Endothelial cell (in vitro differentiated cells): ENCODE measurements around the gene USP5. TPM values are rescaled to one million over a fixed set of nuclear protein-coding genes. Genes with fewer than 3 reads are reported as not detected.

Experiments used
- DNase-seq: peaks from one replicate; pipeline ENCODE4 v3.0.0; 2021; ENCODE audit warnings: low spot score
- H3K27ac Mint-ChIP-seq: one replicate; pipeline ENCODE4 v1.8.0; 2021; ENCODE audit warnings: mixed read lengths, inconsistent platforms; ENCODE audit not compliant: unreplicated experiment
- H3K27me3 Mint-ChIP-seq: one replicate; pipeline ENCODE4 v1.8.0; 2021; ENCODE audit warnings: mild to moderate bottlenecking, moderate library complexity, mixed read lengths, inconsistent platforms; ENCODE audit not compliant: unreplicated experiment
- H3K36me3 Mint-ChIP-seq: one replicate; pipeline ENCODE4 v1.8.0; 2021; ENCODE audit warnings: mild to moderate bottlenecking, low read depth, mixed read lengths, inconsistent platforms; ENCODE audit not compliant: unreplicated experiment
- H3K4me1 Mint-ChIP-seq: one replicate; pipeline ENCODE4 v1.8.0; 2021; ENCODE audit warnings: mild to moderate bottlenecking, mixed read lengths, inconsistent platforms; ENCODE audit not compliant: unreplicated experiment
- H3K4me3 Mint-ChIP-seq: one replicate; pipeline ENCODE4 v1.8.0; 2021; ENCODE audit warnings: mild to moderate bottlenecking, mixed read lengths, inconsistent platforms; ENCODE audit not compliant: unreplicated experiment
- H3K9me3 Mint-ChIP-seq: one replicate; pipeline ENCODE4 v1.8.0; 2021; ENCODE audit warnings: mixed read lengths, inconsistent platforms; ENCODE audit not compliant: unreplicated experiment
- CTCF ChIP-seq: fragments of 200-600 bp; sonication (generic); IDR thresholded peaks from one replicate; pipeline ENCODE4 v1.5.0; 2021; ENCODE audit warnings: antibody characterized with exemption; ENCODE audit not compliant: unreplicated experiment
- total RNA-seq: library from RNA; stranded (reverse); fragmentation: NEBNext Ultra II Directional; extraction: Animal tissue kit (Norgen Biotek cat#: 25700); gene quantifications from one replicate; pipeline ENCODE4 v1.2.1, GENCODE V29; 2021; ENCODE audit not compliant: unreplicated experiment

The USP5 gene
- total RNA-seq, 1 donor from 2014 or later = 119 TPM

- H3K36me3 Mint-ChIP-seq = peaks cover 22% of the 10 kb centered on the region
- no peak for TF ChIP-seq CTCF
- peak overlapping the region; percentile 82 for H3K27ac Mint-ChIP-seq
- H3K9me3 Mint-ChIP-seq = no peaks in the 10 kb centered on the region
- DNase-seq = peak; percentile 52
- peak overlapping the region; percentile 99 for H3K4me3 Mint-ChIP-seq
- peaks cover 29% of the 10 kb centered on the region for H3K4me1 Mint-ChIP-seq
- H3K27me3 Mint-ChIP-seq = peaks cover 25% of the 10 kb centered on the region
Measured at GRCh38 chr12:6828781-6829535, 23.0 kb upstream of the USP5 start.

- Mint-ChIP-seq H3K4me3 (peak overlapping the region; percentile 99), H3K27me3 (peaks cover 25% of the 10 kb centered on the region), H3K36me3 (peaks cover 21% of the 10 kb centered on the region), H3K4me1 (peaks cover 27% of the 10 kb centered on the region), H3K27ac (peak overlapping the region; percentile 82), H3K9me3 (no peaks in the 10 kb centered on the region)
- no peak for TF ChIP-seq CTCF
- DNase-seq = no peak
Measured at GRCh38 chr12:6829536-6830220, 22.3 kb upstream of the USP5 start.

- H3K27ac Mint-ChIP-seq = no peak overlapping the region
- TF ChIP-seq CTCF = no peak
- peaks cover 19% of the 10 kb centered on the region for H3K27me3 Mint-ChIP-seq
- H3K9me3 Mint-ChIP-seq = no peaks in the 10 kb centered on the region
- peaks cover 19% of the 10 kb centered on the region for H3K36me3 Mint-ChIP-seq
- H3K4me1 Mint-ChIP-seq = peaks cover 20% of the 10 kb centered on the region
- DNase-seq = no peak
- peak overlapping the region; percentile 65 for H3K4me3 Mint-ChIP-seq
Measured at GRCh38 chr12:6830286-6830890, 21.6 kb upstream of the USP5 start.

- H3K27ac Mint-ChIP-seq = no peak overlapping the region
- peaks cover 18% of the 10 kb centered on the region for H3K4me1 Mint-ChIP-seq
- peaks cover 22% of the 10 kb centered on the region for H3K36me3 Mint-ChIP-seq
- peak overlapping the region; percentile 65 for H3K4me3 Mint-ChIP-seq
- peaks cover 18% of the 10 kb centered on the region for H3K27me3 Mint-ChIP-seq
- no peaks in the 10 kb centered on the region for H3K9me3 Mint-ChIP-seq
- DNase-seq = no peak
- TF ChIP-seq CTCF = no peak
Measured at GRCh38 chr12:6830999-6831398, 21.0 kb upstream of the USP5 start.
